ENCODE data around the gene SLC39A13. TPM values are rescaled to one million over a fixed set of nuclear protein-coding genes. Genes with fewer than 3 reads are reported as not detected.

Gene SLC39A13
- polyA plus RNA-seq, 1 donor from 2014 or later = 15.5 TPM

DNA sequence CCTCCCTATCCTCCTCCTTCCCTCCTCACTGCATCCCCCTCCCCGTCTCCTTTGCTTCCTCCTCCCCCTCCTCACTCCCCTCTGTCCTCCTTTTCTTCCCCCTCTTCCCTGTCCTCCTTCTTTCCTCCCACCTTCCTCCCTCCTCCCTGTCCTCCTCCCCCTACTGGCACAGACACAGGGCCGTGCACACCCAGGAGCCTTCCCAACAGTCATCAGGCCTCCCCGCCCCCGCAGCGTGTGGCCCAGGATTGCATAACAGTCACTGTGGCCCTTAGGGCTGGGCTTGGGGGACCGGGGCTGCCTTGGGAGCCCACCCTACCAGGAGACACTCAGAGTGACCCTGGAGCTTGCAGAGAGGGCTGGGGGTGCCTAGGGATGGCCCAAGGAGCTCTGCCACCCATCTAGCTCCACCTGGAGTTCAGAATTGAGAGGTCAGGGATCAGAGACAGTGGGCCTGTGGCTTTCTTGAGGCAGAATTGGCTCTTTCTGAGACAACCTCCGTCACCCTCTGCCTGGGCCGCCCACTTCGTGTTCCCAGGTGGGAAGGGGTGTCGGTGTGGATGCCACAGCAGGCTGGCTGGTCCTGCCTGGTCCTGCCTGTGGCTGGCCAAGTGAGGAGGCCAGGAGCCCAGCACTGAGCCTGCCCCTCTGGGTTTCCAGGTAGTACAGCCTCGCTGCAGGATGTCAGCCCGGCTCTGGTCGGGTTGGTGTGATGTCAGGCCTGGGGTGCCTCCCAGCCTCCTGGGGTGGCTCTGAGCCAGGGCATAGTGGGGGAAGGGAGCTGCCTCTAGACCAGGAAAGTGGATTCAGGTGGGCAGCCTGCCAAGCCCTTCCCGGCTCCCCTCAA is 31.6 kb upstream of the SLC39A13 start:
- Mint-ChIP-seq H3K27ac (peak overlapping the region in 1 of 3 donors; percentile 33), H3K4me1 (peaks cover 11 to 26% (median 15%) of the 10 kb centered on the region in 3 donors), H3K9me3 (no peaks in the 10 kb centered on the region), H3K36me3 (no peaks in the 10 kb centered on the region), H3K4me3 (peak overlapping the region in 3 of 4 donors; percentile 87 to 95 (median 93)), H3K27me3 (no peaks in the 10 kb centered on the region)

DNA sequence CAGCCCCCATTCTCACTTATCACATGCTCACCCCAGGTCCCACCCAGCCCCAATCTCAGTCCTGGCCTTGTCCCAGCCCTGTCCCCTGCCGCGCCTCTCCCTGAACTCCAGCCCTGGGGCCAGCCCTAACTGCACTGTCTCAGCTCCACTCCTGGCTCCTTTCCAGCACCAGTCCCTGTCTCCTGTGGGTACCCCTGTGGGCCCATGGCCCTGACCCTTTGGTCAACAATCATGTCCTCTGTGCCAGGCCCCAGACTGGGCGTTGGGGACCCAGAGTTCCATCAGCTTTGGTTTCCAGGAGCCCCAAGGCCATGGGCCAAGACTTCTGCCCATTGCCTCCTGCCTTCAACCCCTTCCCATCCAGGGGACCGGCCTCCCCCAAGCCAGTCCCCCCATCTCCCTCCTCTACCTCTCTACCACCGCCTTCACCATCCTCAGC is 30.8 kb upstream of the SLC39A13 start:
- no peaks in the 10 kb centered on the region for H3K27me3 Mint-ChIP-seq
- H3K36me3 Mint-ChIP-seq = no peaks in the 10 kb centered on the region
- H3K9me3 Mint-ChIP-seq = no peaks in the 10 kb centered on the region
- H3K4me1 Mint-ChIP-seq = peaks cover 10 to 25% (median 15%) of the 10 kb centered on the region in 3 donors
- peak overlapping the region in 3 of 4 donors; percentile 87 to 95 (median 93) for H3K4me3 Mint-ChIP-seq
- no peak overlapping the region for H3K27ac Mint-ChIP-seq

DNA sequence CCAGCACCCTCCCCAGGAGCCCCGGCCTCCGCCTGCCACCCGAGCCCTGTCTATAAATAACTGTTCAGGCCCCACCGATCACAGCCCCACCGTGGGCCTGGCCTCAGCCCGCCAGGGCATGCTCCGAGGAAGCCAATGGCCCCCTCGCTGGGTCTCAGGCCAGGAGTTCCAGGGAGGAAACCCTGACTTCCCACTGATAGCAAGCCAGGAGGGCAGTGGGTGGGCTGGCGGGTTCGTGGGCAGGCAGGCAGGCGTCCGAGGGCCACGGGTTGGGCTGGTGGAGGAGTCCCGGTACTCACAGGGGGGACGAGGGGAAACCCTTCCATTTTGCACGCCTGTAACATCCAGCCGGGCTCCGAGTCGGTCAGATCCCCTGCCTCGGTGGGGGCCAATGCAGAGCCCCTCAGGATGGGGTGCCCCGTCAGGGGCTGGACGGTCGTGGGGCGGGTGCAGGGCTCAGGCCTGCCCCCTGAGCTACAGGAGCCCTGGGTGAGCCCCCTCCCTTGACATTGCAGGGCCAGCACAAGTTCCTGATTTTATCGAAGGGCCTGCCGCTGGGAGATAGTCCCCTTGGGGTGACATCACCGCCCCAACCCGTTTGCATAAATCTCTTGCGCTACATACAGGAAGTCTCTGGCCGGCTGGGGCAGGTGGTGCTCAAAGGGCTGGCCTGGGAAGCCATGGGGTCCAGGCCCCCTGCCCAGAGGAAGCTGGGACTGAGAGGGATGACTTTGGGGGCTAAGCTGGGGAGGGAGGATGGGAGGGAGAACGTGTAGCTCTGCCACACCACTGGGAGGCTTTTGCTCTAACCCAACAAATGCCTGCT is 30.2 kb upstream of the SLC39A13 start, which contains the start of gene SPI1:
TSS of gene SPI1 (minus strand) at position 538 of the 826 bp plus-strand sequence. CDS start at position 344, 194 bp downstream.
- Mint-ChIP-seq H3K4me1 (peaks cover 10 to 24% (median 15%) of the 10 kb centered on the region in 3 donors), H3K4me3 (peak within 1 kb of the TSS in 3 of 4 donors; percentile 87 to 95 (median 93)), H3K27ac (no peak within 1 kb of the TSS), H3K27me3 (no peaks in the 10 kb centered on the region), H3K9me3 (no peaks in the 10 kb centered on the region), H3K36me3 (no peaks in the 10 kb centered on the region)

DNA sequence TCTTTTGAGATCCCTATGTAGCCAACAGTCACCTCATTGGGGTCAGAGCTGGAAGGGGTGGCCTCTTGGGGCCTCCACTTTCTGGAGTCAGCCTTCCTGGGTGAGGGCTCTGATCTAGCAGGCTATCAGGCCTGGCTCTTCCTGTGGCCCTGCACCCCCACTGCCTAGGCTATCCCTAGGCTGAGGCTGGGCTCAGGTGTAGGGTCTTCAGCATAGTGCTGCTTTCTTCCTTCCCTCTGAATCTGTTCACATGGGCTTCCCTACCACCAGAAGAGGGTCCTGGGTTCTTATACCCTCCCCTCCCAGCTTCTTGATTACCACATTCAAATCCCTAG is 29.6 kb upstream of the SLC39A13 start:
- H3K36me3 Mint-ChIP-seq = no peaks in the 10 kb centered on the region
- no peak overlapping the region for H3K27ac Mint-ChIP-seq
- no peaks in the 10 kb centered on the region for H3K9me3 Mint-ChIP-seq
- peaks cover 10 to 24% (median 13%) of the 10 kb centered on the region in 3 donors for H3K4me1 Mint-ChIP-seq
- no peaks in the 10 kb centered on the region for H3K27me3 Mint-ChIP-seq
- H3K4me3 Mint-ChIP-seq = peak overlapping the region in 3 of 4 donors; percentile 87 to 95 (median 93)

DNA sequence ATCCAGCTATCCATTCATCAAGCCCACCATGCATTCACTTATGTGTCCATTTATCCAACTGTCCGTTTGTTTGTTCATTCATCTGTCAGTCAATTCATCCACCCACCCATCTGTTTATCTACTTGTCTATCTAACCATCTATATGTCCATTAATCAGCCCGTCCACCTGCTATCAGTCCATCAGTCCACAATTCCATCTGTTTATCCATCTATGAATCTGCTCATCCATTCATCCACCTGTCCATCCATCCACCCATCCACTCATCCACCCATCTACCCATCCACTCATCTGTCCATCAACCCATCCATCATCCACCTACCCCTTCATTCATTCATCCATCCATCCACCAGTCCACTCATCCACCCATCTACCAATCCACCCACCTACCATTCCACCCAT is 29.1 kb upstream of the SLC39A13 start:
- Mint-ChIP-seq H3K4me1 (peaks cover 8 to 23% (median 10%) of the 10 kb centered on the region in 3 donors), H3K9me3 (no peaks in the 10 kb centered on the region), H3K36me3 (no peaks in the 10 kb centered on the region), H3K27ac (no peak overlapping the region), H3K4me3 (no peak overlapping the region), H3K27me3 (no peaks in the 10 kb centered on the region)

- H3K27me3 Mint-ChIP-seq = no peaks in the 10 kb centered on the region
- no peaks in the 10 kb centered on the region for H3K9me3 Mint-ChIP-seq
- H3K27ac Mint-ChIP-seq = no peak overlapping the region
- no peaks in the 10 kb centered on the region for H3K36me3 Mint-ChIP-seq
- H3K4me3 Mint-ChIP-seq = no peak overlapping the region
- peaks cover 5 to 16% (median 10%) of the 10 kb centered on the region in 3 donors for H3K4me1 Mint-ChIP-seq
Measured at GRCh38 chr11:47380078-47380477, 28.3 kb upstream of the SLC39A13 start.

DNA sequence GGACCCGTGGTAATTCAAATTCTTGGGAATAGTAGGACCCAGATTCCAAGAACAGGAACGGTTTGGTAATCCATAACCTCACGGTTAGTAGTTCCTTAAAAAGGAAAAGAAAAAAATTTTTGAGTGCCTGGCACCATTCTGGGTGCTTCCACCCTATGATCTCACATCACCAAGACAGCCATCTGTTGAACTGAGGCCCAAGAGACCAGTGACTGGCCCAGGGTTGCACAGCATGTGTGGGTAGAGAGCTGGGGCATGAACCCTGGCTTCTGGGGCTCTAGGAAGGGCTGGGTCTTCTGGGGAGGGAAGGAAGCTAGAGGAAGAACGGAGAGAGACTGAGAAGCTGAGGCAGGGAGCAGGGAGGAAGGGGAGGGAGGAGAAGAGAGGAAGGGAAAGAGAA is 25.3 kb upstream of the SLC39A13 start:
- Mint-ChIP-seq H3K27ac (no peak overlapping the region), H3K36me3 (no peaks in the 10 kb centered on the region), H3K4me1 (peaks cover 4 to 7% (median 5%) of the 10 kb centered on the region in 3 donors), H3K9me3 (no peaks in the 10 kb centered on the region), H3K4me3 (no peak overlapping the region), H3K27me3 (no peaks in the 10 kb centered on the region)

DNA sequence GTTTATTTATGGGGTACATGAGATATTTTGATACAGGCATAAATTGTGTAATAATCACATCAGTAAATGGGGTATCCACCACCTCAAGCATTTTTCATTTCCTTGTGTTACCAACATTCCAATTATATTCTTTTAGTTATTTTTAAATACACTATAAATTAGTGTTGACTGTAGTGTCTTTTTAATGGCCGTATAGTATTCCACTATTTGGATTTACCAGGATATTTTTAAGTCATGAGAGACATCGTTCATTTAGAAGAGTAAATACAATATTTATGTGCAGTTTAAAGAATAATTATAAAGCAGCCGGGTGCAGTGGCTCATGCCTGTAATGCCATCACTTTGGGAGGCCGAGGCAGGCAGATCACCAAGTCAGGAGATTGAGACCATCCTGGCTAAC is 23.9 kb upstream of the SLC39A13 start:
- H3K27me3 Mint-ChIP-seq = no peaks in the 10 kb centered on the region
- H3K36me3 Mint-ChIP-seq = no peaks in the 10 kb centered on the region
- no peak overlapping the region for H3K27ac Mint-ChIP-seq
- peaks cover 0 to 4% (median 2%) of the 10 kb centered on the region in 3 donors for H3K4me1 Mint-ChIP-seq
- H3K9me3 Mint-ChIP-seq = no peaks in the 10 kb centered on the region
- no peak overlapping the region for H3K4me3 Mint-ChIP-seq

GRCh38 chr11:47387944-47388696 is 20.3 kb upstream of the SLC39A13 start:
- Mint-ChIP-seq H3K4me1 (peaks cover 0 to 17% (median 10%) of the 10 kb centered on the region in 3 donors), H3K4me3 (no peak overlapping the region), H3K9me3 (no peaks in the 10 kb centered on the region), H3K27me3 (no peaks in the 10 kb centered on the region), H3K36me3 (no peaks in the 10 kb centered on the region), H3K27ac (no peak overlapping the region)

- H3K27ac Mint-ChIP-seq = no peak overlapping the region
- no peak overlapping the region for H3K4me3 Mint-ChIP-seq
- no peaks in the 10 kb centered on the region for H3K27me3 Mint-ChIP-seq
- H3K9me3 Mint-ChIP-seq = no peaks in the 10 kb centered on the region
- H3K36me3 Mint-ChIP-seq = no peaks in the 10 kb centered on the region
- H3K4me1 Mint-ChIP-seq = peaks cover 2 to 22% (median 13%) of the 10 kb centered on the region in 3 donors
Measured at GRCh38 chr11:47388697-47389576, 19.5 kb upstream of the SLC39A13 start.

DNA sequence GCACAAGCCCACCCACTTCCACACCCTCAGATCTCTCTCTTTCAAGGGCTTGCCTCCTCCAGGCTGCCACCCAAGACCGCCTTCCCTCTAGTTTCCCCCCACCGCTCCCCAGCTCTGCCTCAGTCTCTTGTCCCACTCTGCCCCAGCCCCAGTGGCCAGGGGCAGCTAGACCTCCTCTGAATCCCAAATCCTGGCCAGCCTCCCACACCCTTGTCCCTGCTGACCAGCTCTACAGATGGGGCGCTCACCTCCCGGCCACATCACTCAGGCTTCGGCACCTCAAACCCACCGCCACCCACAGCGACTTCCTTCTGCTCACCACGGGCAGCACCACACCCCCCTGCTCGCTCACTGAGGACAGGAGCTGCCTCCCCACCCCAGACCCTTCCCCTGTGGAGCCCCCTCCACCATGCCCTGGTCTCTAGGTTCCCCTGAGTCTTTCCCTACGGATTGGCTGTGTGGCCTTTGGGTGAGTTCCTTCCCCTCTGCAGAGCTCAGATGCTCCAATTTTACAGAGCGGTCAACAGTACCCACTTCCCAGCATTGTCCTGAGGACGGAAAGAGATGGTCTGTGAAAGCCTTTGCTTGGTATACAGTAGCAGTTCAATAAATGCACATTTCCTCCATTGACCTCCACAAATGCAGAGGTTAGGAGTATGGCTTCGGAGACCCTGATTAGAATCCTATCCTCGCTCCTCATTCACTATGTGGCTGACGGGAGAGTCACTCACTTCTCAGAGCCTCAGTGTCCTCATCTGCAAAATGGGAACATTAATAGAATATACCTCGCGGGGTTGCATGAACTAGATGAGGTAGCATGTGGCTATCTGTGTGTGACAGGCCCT is 18.6 kb upstream of the SLC39A13 start:
- no peaks in the 10 kb centered on the region for H3K27me3 Mint-ChIP-seq
- peak overlapping the region in 2 of 4 donors; percentile 34 to 47 for H3K4me3 Mint-ChIP-seq
- H3K27ac Mint-ChIP-seq = peak overlapping the region in 2 of 3 donors; percentile 9 to 24
- H3K36me3 Mint-ChIP-seq = no peaks in the 10 kb centered on the region
- no peaks in the 10 kb centered on the region for H3K9me3 Mint-ChIP-seq
- H3K4me1 Mint-ChIP-seq = peaks cover 6 to 27% (median 18%) of the 10 kb centered on the region in 3 donors

- H3K27me3 Mint-ChIP-seq = no peaks in the 10 kb centered on the region
- peaks cover 7 to 29% (median 19%) of the 10 kb centered on the region in 3 donors for H3K4me1 Mint-ChIP-seq
- no peaks in the 10 kb centered on the region for H3K9me3 Mint-ChIP-seq
- no peaks in the 10 kb centered on the region for H3K36me3 Mint-ChIP-seq
- H3K27ac Mint-ChIP-seq = peak overlapping the region in 2 of 3 donors; percentile 67 to 97
- H3K4me3 Mint-ChIP-seq = peak overlapping the region in 1 of 4 donors; percentile 2
Measured at GRCh38 chr11:47390422-47390760, 18.0 kb upstream of the SLC39A13 start.

GRCh38 chr11:47391077-47391583 is 17.3 kb upstream of the SLC39A13 start:
- peak overlapping the region; percentile 25 to 97 (median 67) for H3K27ac Mint-ChIP-seq
- H3K4me3 Mint-ChIP-seq = peak overlapping the region in 3 of 4 donors; percentile 2 to 67 (median 41)
- peaks cover 10 to 35% (median 23%) of the 10 kb centered on the region in 3 donors for H3K4me1 Mint-ChIP-seq
- no peaks in the 10 kb centered on the region for H3K36me3 Mint-ChIP-seq
- no peaks in the 10 kb centered on the region for H3K9me3 Mint-ChIP-seq
- H3K27me3 Mint-ChIP-seq = no peaks in the 10 kb centered on the region
